ENCODE results near the gene FERMT1.

DNA sequence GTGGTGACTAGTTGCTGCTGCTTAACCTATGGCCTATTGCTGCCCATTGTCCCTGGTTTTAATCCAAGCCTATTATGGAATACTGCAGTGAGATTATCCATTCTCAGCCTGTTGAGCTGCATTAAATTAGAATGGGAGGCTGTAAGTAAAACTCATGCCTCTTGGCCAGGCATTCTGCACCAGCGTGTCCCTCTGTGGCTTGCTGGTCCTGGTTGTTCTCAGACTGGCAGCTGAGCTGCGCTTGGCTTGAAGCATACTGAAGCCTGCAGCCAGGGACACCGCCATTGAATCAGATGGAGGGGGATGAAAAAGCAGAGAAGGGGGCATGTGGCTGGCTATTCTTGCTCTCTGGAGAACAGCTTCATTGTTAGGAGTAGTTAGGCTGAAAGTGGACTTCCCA is 84.6 kb downstream of the FERMT1 start:
- TF ChIP-seq JUN (IDR thresholded peaks at IDR 0.05; ENCODE audit: borderline replicate concordance, insufficient read depth, insufficient read length, low read depth): no peak
- TF ChIP-seq, protein P1, sequence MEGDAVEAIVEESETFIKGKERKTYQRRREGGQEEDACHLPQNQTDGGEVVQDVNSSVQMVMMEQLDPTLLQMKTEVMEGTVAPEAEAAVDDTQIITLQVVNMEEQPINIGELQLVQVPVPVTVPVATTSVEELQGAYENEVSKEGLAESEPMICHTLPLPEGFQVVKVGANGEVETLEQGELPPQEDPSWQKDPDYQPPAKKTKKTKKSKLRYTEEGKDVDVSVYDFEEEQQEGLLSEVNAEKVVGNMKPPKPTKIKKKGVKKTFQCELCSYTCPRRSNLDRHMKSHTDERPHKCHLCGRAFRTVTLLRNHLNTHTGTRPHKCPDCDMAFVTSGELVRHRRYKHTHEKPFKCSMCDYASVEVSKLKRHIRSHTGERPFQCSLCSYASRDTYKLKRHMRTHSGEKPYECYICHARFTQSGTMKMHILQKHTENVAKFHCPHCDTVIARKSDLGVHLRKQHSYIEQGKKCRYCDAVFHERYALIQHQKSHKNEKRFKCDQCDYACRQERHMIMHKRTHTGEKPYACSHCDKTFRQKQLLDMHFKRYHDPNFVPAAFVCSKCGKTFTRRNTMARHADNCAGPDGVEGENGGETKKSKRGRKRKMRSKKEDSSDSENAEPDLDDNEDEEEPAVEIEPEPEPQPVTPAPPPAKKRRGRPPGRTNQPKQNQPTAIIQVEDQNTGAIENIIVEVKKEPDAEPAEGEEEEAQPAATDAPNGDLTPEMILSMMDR (IDR thresholded peaks at IDR 0.05; ENCODE audit: extremely low read depth in 1 of 2, insufficient read depth in 1 of 2, low read depth in 1 of 2, low read length in 2 of 2): no peak
- TF ChIP-seq POLR2AphosphoS5 (IDR thresholded peaks at IDR 0.05; ENCODE audit: insufficient read depth, low read depth, low read length): no peak
- no peak for TF ChIP-seq POLR2A (IDR thresholded peaks at IDR 0.05; ENCODE audit: low read depth, low read length)
- TF ChIP-seq, protein P2, sequence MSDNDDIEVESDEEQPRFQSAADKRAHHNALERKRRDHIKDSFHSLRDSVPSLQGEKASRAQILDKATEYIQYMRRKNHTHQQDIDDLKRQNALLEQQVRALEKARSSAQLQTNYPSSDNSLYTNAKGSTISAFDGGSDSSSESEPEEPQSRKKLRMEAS (IDR thresholded peaks at IDR 0.05; ENCODE audit: insufficient read depth, insufficient read length): no peak
- no peak for TF ChIP-seq EZH2 (IDR thresholded peaks at IDR 0.05; ENCODE audit: borderline replicate concordance, low read depth, low read length, severe bottlenecking)
- TF ChIP-seq FOS (IDR thresholded peaks at IDR 0.05; ENCODE audit: borderline replicate concordance, insufficient read depth, low read length): no peak
- no peak for TF ChIP-seq MYC (IDR thresholded peaks at IDR 0.05; ENCODE audit: low read depth, low read length)

Data from endothelial cell of umbilical vein (primary cell).